HepG2 (cell line): ENCODE measurements around the gene TM4SF18. TPM values are rescaled to one million over a fixed set of nuclear protein-coding genes. Genes with fewer than 3 reads are reported as not detected.

Experiments used
- ARID2 ChIP-seq: sonication (generic); formaldehyde crosslinking; IDR thresholded peaks from 2 replicates; pipeline ENCODE4 v1.8.1; 2022; ENCODE audit warnings: mild to moderate bottlenecking, missing genetic modification reagents, borderline replicate concordance
- BRCA1 ChIP-seq: sonication (generic); formaldehyde crosslinking; IDR thresholded peaks from 2 replicates; pipeline ENCODE4 v1.4.0; 2020; ENCODE audit warnings: missing genetic modification reagents
- E2F2 ChIP-seq: sonication (generic); formaldehyde crosslinking; IDR thresholded peaks from 2 replicates; pipeline ENCODE4 v1.4.0; 2020; ENCODE audit warnings: missing genetic modification reagents, borderline replicate concordance
- E2F5 ChIP-seq: sonication (generic); formaldehyde crosslinking; conservative IDR thresholded peaks from 2 replicates; pipeline ENCODE4 v1.4.0; 2020; ENCODE audit warnings: missing genetic modification reagents
- GLI4 ChIP-seq: sonication (generic); formaldehyde crosslinking; IDR thresholded peaks from 2 replicates; pipeline ENCODE4 v1.5.1; 2020; ENCODE audit warnings: missing genetic modification reagents, mild to moderate bottlenecking, moderate library complexity, borderline replicate concordance
- HCFC1 ChIP-seq: fragments of 150-350 bp; IDR thresholded peaks from 2 replicates; pipeline ENCODE4 v1.6.1; 2014; ENCODE audit warnings: low read depth, low read length
- HIVEP1 ChIP-seq: sonication (generic); formaldehyde crosslinking; IDR thresholded peaks from 2 replicates; pipeline ENCODE4 v1.4.0; 2020; ENCODE audit warnings: mild to moderate bottlenecking, missing genetic modification reagents
- KLF6 ChIP-seq: IDR thresholded peaks from 2 replicates; pipeline ENCODE4 v1.8.0; 2016; ENCODE audit warnings: missing biosample characterization, missing genetic modification reagents
- NR2F1 ChIP-seq, 2 experiments: fragments of 450-650 bp in 1 of 2; formaldehyde crosslinking in 1 of 2; IDR thresholded peaks; 2 replicates each; pipeline versions ENCODE4 v1.5.0 to v1.6.1; 2016 to 2020; ENCODE audit warnings: mild to moderate bottlenecking in 1 of 2, missing compliant biosample characterization in 1 of 2, missing genetic modification reagents in 1 of 2, moderate library complexity in 1 of 2
- SUZ12 ChIP-seq: fragments of 150-350 bp; IDR thresholded peaks from 2 replicates; pipeline ENCODE4 v1.6.1; 2014; ENCODE audit warnings: low read depth, low read length
- THYN1 ChIP-seq: sonication (generic); formaldehyde crosslinking; IDR thresholded peaks from 2 replicates; pipeline ENCODE4 v1.8.1; 2023; ENCODE audit warnings: low read depth, mild to moderate bottlenecking, moderate library complexity, missing genetic modification reagents, borderline replicate concordance
- TOE1 ChIP-seq: sonication (generic); formaldehyde crosslinking; IDR thresholded peaks from 2 replicates; pipeline ENCODE4 v1.4.0; 2020; ENCODE audit warnings: mild to moderate bottlenecking, missing genetic modification reagents
- ZFP62 ChIP-seq: sonication (generic); formaldehyde crosslinking; IDR thresholded peaks from 2 replicates; pipeline ENCODE4 v1.4.0; 2020; ENCODE audit warnings: missing genetic modification reagents
- ZFP90 ChIP-seq: sonication (generic); formaldehyde crosslinking; IDR thresholded peaks from 2 replicates; pipeline ENCODE4 v1.8.0; 2022; ENCODE audit warnings: missing genetic modification reagents, mild to moderate bottlenecking, inconsistent platforms, borderline replicate concordance
- ZNF766 ChIP-seq: sonication (generic); formaldehyde crosslinking; IDR thresholded peaks from 2 replicates; pipeline ENCODE4 v1.5.0; 2020; ENCODE audit warnings: missing genetic modification reagents, borderline replicate concordance
- ZNF841 ChIP-seq: sonication (generic); formaldehyde crosslinking; IDR thresholded peaks from 2 replicates; pipeline ENCODE4 v1.8.1; 2023; ENCODE audit warnings: missing genetic modification reagents, borderline replicate concordance
- ZNF879 ChIP-seq: sonication (generic); formaldehyde crosslinking; IDR thresholded peaks from 2 replicates; pipeline ENCODE4 v1.8.1; 2023; ENCODE audit warnings: missing genetic modification reagents
- polyA plus RNA-seq, 8 experiments: library from polyadenylated mRNA; depleted of rRNA in 3 of 8; stranded (reverse) in 7 of 8; unstranded in 1 of 8; fragments of >200 nt; fragmentation: Illumina TruSeq in 4 of 8; extraction: Trizol in 4 of 8; gene quantifications; 2 replicates each; pipeline versions ENCODE4 v1.2.1 to v1.2.3, GENCODE V29; 2011 to 2016; ENCODE audit warnings: low read depth in 4 of 8, missing spikeins in 1 of 8, mixed read lengths in 1 of 8; ENCODE audit not compliant: insufficient read depth in 1 of 8
- total RNA-seq, 5 experiments: library from RNA; depleted of rRNA; stranded (reverse); fragments of >200 nt; fragmentation: Illumina TruSeq; extraction: Trizol; gene quantifications; 2 replicates each; pipeline ENCODE4 v1.2.3, GENCODE V29; 2016; ENCODE audit warnings: low read depth in 1 of 5
- TF ChIP-seq, protein P1 (sequence below): sonication (generic); formaldehyde crosslinking; IDR thresholded peaks from 2 replicates; pipeline ENCODE4 v1.4.0; 2020; ENCODE audit warnings: mild to moderate bottlenecking, missing genetic modification reagents

TM4SF18 gene
- total and polyA plus RNA-seq, 2 of the 13 experiments (the other 11 are each of a cell fraction or from before 2014, with no cell fraction given) = 0.15 TPM; not detected in 1

DNA sequence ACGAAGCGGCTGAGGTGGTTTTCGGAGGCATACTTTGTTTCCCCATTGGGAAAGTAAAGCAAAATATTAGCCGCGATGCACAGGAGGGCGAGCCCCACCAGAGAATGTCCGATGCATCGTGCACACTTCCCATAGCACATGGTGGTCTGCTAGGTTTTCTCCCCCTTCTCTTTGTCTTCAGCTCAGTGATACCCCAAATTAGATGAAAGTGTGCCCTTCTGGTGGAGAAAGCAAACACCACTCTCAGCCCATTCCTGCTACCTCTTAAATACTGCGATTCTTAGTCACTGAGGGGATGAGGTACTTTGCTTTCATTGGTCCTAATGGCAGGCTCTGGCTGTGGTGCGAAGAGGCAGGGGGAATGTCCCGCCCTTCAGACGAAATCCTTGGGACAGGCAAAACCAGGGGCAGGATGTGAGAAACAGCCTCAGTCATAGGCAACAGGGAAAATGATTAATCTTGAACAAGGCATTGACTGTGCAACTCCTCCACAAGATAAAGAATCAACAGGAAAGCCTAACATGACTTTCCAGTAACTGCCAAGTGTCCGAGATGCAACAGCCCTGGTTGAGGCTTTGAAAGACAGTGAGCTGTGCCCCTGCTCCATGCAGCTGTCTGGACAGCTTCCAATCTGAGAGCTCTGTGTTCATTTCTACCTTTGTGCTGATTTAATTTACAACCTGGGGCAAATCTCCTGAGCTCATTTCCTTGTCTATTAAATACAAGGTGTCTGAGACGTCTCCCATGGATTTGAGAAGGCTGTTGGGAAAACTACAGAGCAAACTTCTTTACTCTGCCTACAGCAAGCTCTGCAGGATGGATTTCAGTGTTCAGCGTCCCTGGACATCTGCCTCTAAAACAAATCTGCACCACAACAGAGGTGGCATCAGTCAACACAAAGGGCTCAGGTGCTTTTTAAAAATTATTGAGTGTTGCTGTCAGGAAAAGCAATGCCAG is 44.2 kb upstream of the TM4SF18 start, which contains the start of gene TM4SF1 (continued):
- TF ChIP-seq HIVEP1 = peak; percentile 28; the same call in 1 of the 2 replicates
- no peak for TF ChIP-seq SUZ12
- TF ChIP-seq BRCA1 = peak; percentile 92
- no peak for TF ChIP-seq E2F5 (CRISPR knock-in tag)
- 0 out of 2 replicates have a peak, but pooled peaks have one; percentile 46 for TF ChIP-seq ZNF879 (CRISPR knock-in tag)
- peak; percentile 72; the same call in 1 of the 2 replicates for TF ChIP-seq ARID2 (CRISPR knock-in tag)
- TF ChIP-seq, protein P1, sequence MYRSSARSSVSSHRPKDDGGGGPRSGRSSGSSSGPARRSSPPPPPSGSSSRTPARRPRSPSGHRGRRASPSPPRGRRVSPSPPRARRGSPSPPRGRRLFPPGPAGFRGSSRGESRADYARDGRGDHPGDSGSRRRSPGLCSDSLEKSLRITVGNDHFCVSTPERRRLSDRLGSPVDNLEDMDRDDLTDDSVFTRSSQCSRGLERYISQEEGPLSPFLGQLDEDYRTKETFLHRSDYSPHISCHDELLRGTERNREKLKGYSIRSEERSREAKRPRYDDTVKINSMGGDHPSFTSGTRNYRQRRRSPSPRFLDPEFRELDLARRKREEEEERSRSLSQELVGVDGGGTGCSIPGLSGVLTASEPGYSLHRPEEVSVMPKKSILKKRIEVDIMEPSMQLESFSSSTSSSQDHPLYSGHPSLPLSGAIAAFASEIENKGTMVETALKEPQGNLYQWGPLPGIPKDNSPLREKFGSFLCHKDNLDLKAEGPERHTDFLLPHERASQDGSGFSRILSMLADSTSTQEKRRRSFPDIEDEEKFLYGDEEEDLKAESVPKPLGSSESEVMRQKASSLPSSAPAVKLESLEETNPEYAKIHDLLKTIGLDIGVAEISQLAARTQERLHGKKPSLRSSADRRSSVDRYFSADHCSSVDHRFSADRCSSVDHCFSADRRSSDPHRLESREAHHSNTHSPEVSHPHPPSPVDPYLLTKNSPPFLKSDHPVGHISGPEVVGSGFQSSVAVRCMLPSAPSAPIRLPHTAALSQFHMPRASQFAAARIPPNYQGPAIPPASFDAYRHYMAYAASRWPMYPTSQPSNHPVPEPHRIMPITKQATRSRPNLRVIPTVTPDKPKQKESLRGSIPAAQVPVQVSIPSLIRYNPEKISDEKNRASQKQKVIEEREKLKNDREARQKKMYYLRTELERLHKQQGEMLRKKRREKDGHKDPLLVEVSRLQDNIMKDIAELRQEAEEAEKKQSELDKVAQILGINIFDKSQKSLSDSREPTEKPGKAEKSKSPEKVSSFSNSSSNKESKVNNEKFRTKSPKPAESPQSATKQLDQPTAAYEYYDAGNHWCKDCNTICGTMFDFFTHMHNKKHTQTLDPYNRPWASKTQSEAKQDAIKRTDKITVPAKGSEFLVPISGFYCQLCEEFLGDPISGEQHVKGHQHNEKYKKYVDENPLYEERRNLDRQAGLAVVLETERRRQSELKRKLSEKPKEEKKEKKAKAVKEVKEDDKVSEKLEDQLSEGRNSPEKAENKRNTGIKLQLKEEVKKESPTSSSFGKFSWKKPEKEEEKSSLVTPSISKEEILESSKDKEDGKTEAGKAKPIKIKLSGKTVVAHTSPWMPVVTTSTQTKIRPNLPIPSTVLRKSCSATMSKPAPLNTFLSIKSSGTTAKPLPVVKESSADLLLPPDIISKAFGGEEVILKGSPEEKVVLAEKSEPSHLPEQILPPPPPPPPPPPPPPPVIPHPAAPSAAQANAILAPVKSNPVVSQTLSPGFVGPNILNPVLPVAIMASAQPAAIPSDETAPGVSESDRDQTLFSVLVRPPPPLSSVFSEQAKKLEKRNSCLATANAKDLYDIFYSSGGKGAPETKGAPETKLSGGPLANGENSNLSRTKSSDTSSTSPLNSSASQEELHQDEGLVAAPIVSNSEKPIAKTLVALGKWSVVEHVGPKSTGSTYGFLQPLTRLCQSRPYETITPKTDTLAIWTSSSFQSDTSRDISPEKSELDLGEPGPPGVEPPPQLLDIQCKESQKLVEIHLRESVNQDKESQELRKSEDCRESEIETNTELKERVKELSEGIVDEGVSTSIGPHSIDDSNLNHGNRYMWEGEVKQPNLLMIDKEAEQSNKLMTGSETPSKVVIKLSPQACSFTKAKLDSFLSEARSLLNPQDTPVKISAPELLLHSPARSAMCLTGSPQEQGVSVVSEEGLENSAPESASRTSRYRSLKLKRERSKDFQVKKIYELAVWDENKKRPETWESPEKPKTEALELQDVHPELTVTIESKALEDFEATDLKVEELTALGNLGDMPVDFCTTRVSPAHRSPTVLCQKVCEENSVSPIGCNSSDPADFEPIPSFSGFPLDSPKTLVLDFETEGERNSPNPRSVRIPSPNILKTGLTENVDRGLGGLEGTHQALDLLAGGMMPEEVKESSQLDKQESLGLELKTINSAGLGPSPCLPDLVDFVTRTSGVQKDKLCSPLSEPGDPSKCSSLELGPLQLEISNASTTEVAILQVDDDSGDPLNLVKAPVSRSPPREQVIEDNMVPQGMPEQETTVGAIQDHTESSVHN = no peak
- no peak for TF ChIP-seq NR2F1 (CRISPR knock-in tag; IDR thresholded peaks at IDR 0.05)
- 0 out of 2 replicates have a peak, but pooled peaks have one; percentile 13 for TF ChIP-seq KLF6
- TF ChIP-seq ZFP62 = no peak
- TF ChIP-seq GLI4 = no peak
- no peak for TF ChIP-seq E2F2 (CRISPR knock-in tag)
- peak; percentile 93 for TF ChIP-seq ZFP90 (CRISPR knock-in tag)
- TF ChIP-seq THYN1 (CRISPR knock-in tag) = no peak
- TF ChIP-seq TOE1 (CRISPR knock-in tag) = no peak; the same call in 1 of the 2 replicates
- TF ChIP-seq ZNF766 (CRISPR knock-in tag) = peak; percentile 62; the same call in 1 of the 2 replicates
- no peak for TF ChIP-seq ZNF841
- TF ChIP-seq HCFC1 = no peak
